ENCODE data around the gene RPL13A. TPM values are rescaled to one million over a fixed set of nuclear protein-coding genes. Genes with fewer than 3 reads are reported as not detected.

The RPL13A gene
- total RNA-seq, result 2,291 and 2,318 TPM in 2 replicates
- 4,148 and 5,694 TPM in 2 replicates for polyA plus RNA-seq
- 3,373 and 4,362 TPM in 2 replicates for polyA plus RNA-seq (2011; cell fraction: cytosol; rRNA removed)
- 1,170 and 1,607 TPM in 2 replicates for polyA plus RNA-seq (2011; cell fraction: nucleus; rRNA removed)
- 2,404 and 6,049 TPM in 2 replicates for polyA plus RNA-seq (2012)
- 1,194 and 1,533 TPM in 2 replicates for polyA minus RNA-seq
- 1,164 TPM for polyA minus RNA-seq (2011; cell fraction: cytosol; rRNA and poly(A)+ RNA removed)
- polyA minus RNA-seq (2011; cell fraction: nucleus; rRNA and poly(A)+ RNA removed), result 517 and 743 TPM in 2 replicates
- percentile 99 among the genes with signal in this experiment for Bru-seq, nascent RNA
- percentile 100 among the genes with signal in this experiment for BruChase-seq, experiment 1, labeled RNA remaining after a 6-hour chase
- BruChase-seq, experiment 2, labeled RNA remaining after a 2-hour chase, result percentile 99 among the genes with signal in this experiment
- long read RNA-seq, transcript RPL13A-201 (8 exons, 1,181 nt), result major isoform, 2,678 of 3,143 reads
- long read RNA-seq, transcript RPL13A-214 (8 exons, 1,122 nt), result minor isoform, 14 of 3,143 reads
- long read RNA-seq, partial matches to known transcripts, result 95 of 3,143 reads
- long read RNA-seq, other reads (novel, unspliced or antisense), result 354 of 3,143 reads

- peaks cover 24 to 30% of the 10 kb centered on the region in 2 experiments for H3K36me3 ChIP-seq (ENCODE audit: control insufficient read depth in 2 of 2, extremely low read depth in 1 of 2, insufficient read depth in 2 of 2, low read length in 2 of 2)
- FAIRE-seq, result peak; percentile 99
- dilution Hi-C loops (cut with MboI; ENCODE audit: extremely low pct_ligation_motif_present, low sequenced_read_pairs), result no loop called here
- H2AFZ ChIP-seq (ENCODE audit: low read depth, low read length), result peak within 1 kb of the TSS; percentile 90
- H4K20me1 ChIP-seq (replicated peaks; ENCODE audit: control insufficient read depth, extremely low read depth, insufficient read depth, low read length), result peaks cover 5% of the 10 kb centered on the region
- H3K4me1 ChIP-seq (ENCODE audit: control insufficient read depth, extremely low read depth, insufficient read depth, low read length), result peaks cover 12% of the 10 kb centered on the region
- H3K9ac ChIP-seq (replicated peaks; ENCODE audit: extremely low read depth, insufficient read depth, low read length), result peak within 1 kb of the TSS; percentile 100
- H3K9me1 ChIP-seq (replicated peaks; ENCODE audit: control insufficient read depth, extremely low read depth, insufficient read depth, low read length), result no peaks in the 10 kb centered on the region
- peak within 1 kb of the TSS; percentile 60 to 94 (median 90) for H3K4me3 ChIP-seq (replicated peaks in 1 of 3; ENCODE audit: insufficient read depth in 1 of 3, low read depth in 1 of 3, low read length in 3 of 3)
- H3K4me2 ChIP-seq (ENCODE audit: insufficient read depth, low read length), result peak within 1 kb of the TSS; percentile 96
- intact Hi-C loops (cut with micrococcal nuclease), result loop anchor here (1.0 to 2.0 kb wide), 4 partner anchors 9 to 153 kb away; partner anchors contain the start of genes PIH1D1, RPS11 and RRAS
- peak; percentile 100 for DNase-seq (ENCODE audit: low read depth, low spot score)
- peaks cover 40% of the 10 kb centered on the region for H3K79me2 ChIP-seq (ENCODE audit: control insufficient read depth, insufficient read depth, low read length)
- TSS peak; percentile 50 for BruUV-seq (replicated peaks)
- ChIA-PET CTCF (no interaction called here), POLR2A (interaction anchor here (1.1 kb wide), 4 partner anchors 8 to 189 kb away, joined by 3 to 5 read pairs (median 4); partner anchors contain the start of genes PRMT1, RPS11 and RRAS)
- no peaks in the 10 kb centered on the region for H3K9me3 ChIP-seq (replicated peaks; ENCODE audit: control insufficient read depth, insufficient read depth, low read length)
- TF ChIP-seq POLR2A (IDR thresholded peaks at IDR 0.05; ENCODE audit: low read depth, low read length) (peak; percentile 99), EZH2 (IDR thresholded peaks at IDR 0.05; ENCODE audit: borderline replicate concordance, low read depth, low read length, severe bottlenecking) (no peak), GATA2 (IDR thresholded peaks at IDR 0.05; ENCODE audit: insufficient read depth, insufficient read length, low read depth, low read length) (no peak), JUN (IDR thresholded peaks at IDR 0.05; ENCODE audit: borderline replicate concordance, insufficient read depth, insufficient read length, low read depth) (no peak), FOS (IDR thresholded peaks at IDR 0.05; ENCODE audit: borderline replicate concordance, insufficient read depth, low read length) (no peak), POLR2AphosphoS5 (IDR thresholded peaks at IDR 0.05; ENCODE audit: insufficient read depth, low read depth, low read length) (peak; percentile 99)
- TF ChIP-seq, protein P1, sequence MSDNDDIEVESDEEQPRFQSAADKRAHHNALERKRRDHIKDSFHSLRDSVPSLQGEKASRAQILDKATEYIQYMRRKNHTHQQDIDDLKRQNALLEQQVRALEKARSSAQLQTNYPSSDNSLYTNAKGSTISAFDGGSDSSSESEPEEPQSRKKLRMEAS (IDR thresholded peaks at IDR 0.05; ENCODE audit: insufficient read depth, insufficient read length), result peak; percentile 97
- peak within 1 kb of the TSS; percentile 89 for H3K27ac ChIP-seq (ENCODE audit: insufficient read depth, low read depth, low read length)
- no peaks in the 10 kb centered on the region for H3K27me3 ChIP-seq (ENCODE audit: control insufficient read depth in 2 of 2, insufficient read depth in 2 of 2, low read length in 2 of 2)
Measured at GRCh38 chr19:49487277-49488045, at the start of gene RPL13A. Gene RPL13A (plus strand): TSS chr19:49487608. CDS start chr19:49487630, 22 bp downstream.
